Muscle layer of duodenum (tissue), 2 donors: ENCODE data around the gene ZNF683.

Experiments used
- H3K27ac ChIP-seq: one replicate; pipeline ENCODE4 v1.7.0; 2013; ENCODE audit warnings: mild to moderate bottlenecking, low read length
- H3K27me3 ChIP-seq: one replicate; pipeline ENCODE4 v1.7.0; 2013; ENCODE audit warnings: low read depth, mild to moderate bottlenecking, control low read depth, low read length
- H3K36me3 ChIP-seq, 2 donors: one replicate each; pipeline ENCODE4 v1.7.0; 2013; ENCODE audit warnings: low read length in 2 of 2, control low read depth in 1 of 2, mild to moderate bottlenecking in 1 of 2; ENCODE audit not compliant: insufficient read depth in 2 of 2, control insufficient read depth in 1 of 2
- H3K4me1 ChIP-seq, 2 donors: one replicate each; pipeline ENCODE4 v1.7.0; 2013; ENCODE audit warnings: low read length in 2 of 2, mild to moderate bottlenecking in 2 of 2, control low read depth in 1 of 2, moderate library complexity in 1 of 2; ENCODE audit not compliant: insufficient read depth in 2 of 2, control insufficient read depth in 1 of 2
- H3K4me3 ChIP-seq, 2 donors: one replicate each; pipeline ENCODE4 v1.7.0; 2013; ENCODE audit warnings: low read length in 2 of 2, low read depth in 1 of 2, mild to moderate bottlenecking in 1 of 2
- H3K9me3 ChIP-seq, 2 donors: one replicate each; pipeline ENCODE4 v1.7.0; 2013; ENCODE audit warnings: low read length in 2 of 2, control low read depth in 1 of 2, mild to moderate bottlenecking in 1 of 2; ENCODE audit not compliant: control insufficient read depth in 1 of 2
- donor health status: healthy.

The ZNF683 gene

DNA sequence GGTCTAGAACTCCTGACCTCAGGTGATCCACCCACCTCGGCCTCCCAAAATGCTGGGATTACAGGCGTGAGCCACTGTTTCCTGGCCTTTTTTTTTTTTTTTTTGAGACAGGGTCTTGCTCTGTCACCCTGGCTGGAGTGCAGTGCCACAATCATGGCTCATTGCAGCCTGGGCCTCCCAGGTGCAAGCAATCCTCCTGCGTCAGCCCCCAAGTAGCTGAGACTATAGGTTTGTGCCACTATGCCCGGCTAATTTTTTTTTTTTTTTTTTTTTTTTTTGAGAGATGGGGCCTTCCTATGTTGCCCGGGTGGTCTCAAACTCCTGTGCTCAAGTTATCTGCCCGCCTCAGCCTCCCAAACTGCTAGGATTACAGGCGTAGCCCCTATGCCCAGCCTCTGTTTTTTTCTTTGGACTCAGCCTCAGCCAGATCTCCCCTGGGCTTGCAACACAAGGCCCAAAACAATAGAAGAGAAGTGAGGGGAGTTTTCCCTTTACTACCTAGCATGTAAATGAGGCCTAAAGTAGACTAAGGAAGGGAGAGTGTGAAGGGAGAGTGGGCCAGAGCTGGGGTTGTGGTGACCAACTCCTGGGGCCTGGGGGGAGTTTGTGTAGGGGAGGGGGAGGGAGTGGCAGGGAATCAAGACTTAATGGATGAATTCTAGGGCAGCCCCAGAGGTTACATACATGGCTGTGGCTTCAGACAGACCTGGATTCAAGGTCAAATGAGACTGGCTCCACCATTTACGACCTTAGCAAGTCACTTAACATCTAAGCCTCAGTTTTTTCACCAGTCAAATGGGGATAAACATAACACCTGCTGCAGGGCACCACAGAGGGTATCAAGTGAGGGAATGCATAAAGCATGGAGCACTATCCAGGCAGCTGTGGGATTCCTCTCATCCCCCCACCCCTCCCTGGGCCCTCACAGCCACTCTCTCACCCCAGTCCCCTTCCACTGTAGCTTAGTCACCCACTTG lies 56.4 kb downstream of the ZNF683 start:
- Histone ChIP-seq H3K4me1 (peaks cover 0 to 5% of the 10 kb centered on the region in 2 donors), H3K27ac (no peak overlapping the region)

DNA sequence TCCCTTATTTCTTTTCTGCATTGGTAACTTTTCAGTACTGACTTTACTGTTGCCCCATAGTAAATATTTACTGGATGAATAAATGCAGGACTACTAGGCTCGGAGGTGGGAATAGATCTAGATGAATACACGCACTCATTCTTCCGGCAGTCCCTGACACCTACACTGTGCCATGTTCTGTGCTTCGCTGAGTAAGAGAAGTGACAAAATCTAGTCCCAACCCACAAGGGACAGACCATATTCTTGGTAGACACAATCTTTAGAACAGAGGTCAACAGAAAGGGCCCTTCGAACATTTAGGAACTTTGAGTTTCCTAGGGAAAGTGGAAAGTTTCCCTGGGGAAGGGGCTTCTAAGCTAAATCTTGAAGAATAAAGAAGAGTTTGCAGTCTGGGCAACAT lies 58.0 kb downstream of the ZNF683 start:
- Histone ChIP-seq H3K4me3 (no peak overlapping the region), H3K27ac (no peak overlapping the region), H3K9me3 (no peaks in the 10 kb centered on the region), H3K27me3 (no peaks in the 10 kb centered on the region), H3K4me1 (no peaks in the 10 kb centered on the region), H3K36me3 (no peaks in the 10 kb centered on the region)

More for the DNA sequence above, 56.4 kb downstream of the ZNF683 start:
- Histone ChIP-seq H3K4me3 (no peak overlapping the region), H3K36me3 (no peaks in the 10 kb centered on the region), H3K9me3 (no peaks in the 10 kb centered on the region), H3K27me3 (no peaks in the 10 kb centered on the region)
